Regular cardiac myocyte (primary cell): ENCODE data around the gene RAPGEF1. TPM values are rescaled to one million over a fixed set of nuclear protein-coding genes. Genes with fewer than 3 reads are reported as not detected.

Experiments used
- total RNA-seq: library from RNA; depleted of rRNA; stranded (reverse); fragments of >200 nt; gene quantifications from 2 replicates; pipeline ENCODE4 v1.2.3, GENCODE V29; 2014

RAPGEF1 gene
- total RNA-seq: 9.9 and 13.8 TPM in 2 replicates

GRCh38 chr9:131739959-131740648 lies at the start of gene RAPGEF1:
Gene RAPGEF1, minus strand, starts transcription at chr9:131740076. Its CDS starts 246 bp downstream, at chr9:131739830.

GRCh38 chr9:131545003-131545785 lies 194.7 kb downstream of the RAPGEF1 start, which contains the start of gene PRRT1B:
Gene PRRT1B, plus strand, starts transcription at chr9:131545523. Its CDS starts 93 bp downstream, at chr9:131545616.

DNA sequence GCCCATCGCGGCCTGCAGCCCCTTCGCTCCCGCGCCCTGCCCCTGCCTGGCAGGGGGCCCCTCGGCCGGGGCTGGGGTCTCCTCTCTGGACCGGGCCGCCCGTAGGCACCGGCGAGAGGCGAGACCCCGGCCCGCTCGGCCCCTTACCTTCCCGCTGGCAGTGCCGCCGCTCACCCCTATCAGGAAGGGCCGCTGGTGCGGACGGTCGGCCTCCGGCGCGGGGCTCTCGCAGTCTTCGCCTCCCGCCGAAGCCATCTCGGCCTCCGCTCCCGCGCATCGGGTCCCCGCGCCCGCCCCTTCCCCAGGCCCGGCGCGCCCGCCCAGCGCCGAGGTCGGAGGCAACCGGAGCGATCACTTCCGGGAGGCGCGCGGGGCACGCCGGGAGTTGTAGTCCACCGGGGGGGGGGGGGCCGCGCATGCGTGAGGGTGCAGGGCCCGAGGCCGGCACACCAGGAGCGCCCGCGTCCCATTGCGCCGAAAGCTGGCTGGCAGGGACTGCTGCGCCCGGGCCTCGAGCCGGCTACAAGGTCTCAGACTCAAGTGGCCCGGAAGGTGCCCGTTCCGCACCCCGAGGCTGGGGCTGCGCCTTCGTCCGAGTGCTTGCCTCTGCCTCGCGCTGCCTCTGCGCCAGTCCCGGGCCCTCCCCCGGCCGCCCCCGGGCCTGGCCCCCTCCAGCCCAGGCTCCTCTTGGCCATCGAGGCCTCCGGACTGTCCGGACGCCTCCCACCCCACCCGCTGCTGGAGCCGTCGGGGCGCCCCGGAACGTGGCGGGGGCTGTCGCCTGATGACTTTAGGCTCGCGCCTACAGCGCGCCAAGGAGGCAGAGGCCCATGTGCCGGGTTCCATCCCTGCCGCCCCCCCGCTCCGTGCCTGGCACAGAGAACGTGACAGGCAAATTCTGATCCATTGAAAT lies 208.7 kb downstream of the RAPGEF1 start, which contains the start of gene UCK1:
Gene UCK1 (minus strand): TSS at position 344 of the 913 bp plus-strand sequence. CDS start 89 bp downstream, at position 255.

Other genes with a start within 250 kb of the RAPGEF1 start
- gene POMT1, start 237.2 kb downstream of the RAPGEF1 start, total RNA-seq: 21.9 and 29.0 TPM in 2 replicates
- gene UCK1, start 208.8 kb downstream of the RAPGEF1 start, total RNA-seq: 12.7 and 19.4 TPM in 2 replicates
- gene PRRT1B, start 194.6 kb downstream of the RAPGEF1 start, total RNA-seq: not detected in 2 replicates